Skeletal muscle cell (primary cell): ENCODE results near the gene TP63.

Experiments used
- DNase-seq: peaks from one replicate; pipeline ENCODE4 v3.0.0-alpha.2; 2010; ENCODE audit warnings: low read depth
- H3K4me3 ChIP-seq: 2 replicates; pipeline ENCODE4 v1.5.1; 2011; ENCODE audit warnings: low read depth, mild to moderate bottlenecking, control low read depth, low read length, moderate library complexity

TP63 gene

GRCh38 chr3:189756582-189757078 lies 125.4 kb downstream of the TP63 start:
- DNase-seq: no peak
- no peak overlapping the region for H3K4me3 ChIP-seq

- no peak overlapping the region for H3K4me3 ChIP-seq
- DNase-seq: no peak
These were observed 127.0 kb downstream of the TP63 start for GRCh38 chr3:189758186-189758585.

- no peak overlapping the region for H3K4me3 ChIP-seq
- no peak for DNase-seq
These were observed 135.2 kb downstream of the TP63 start for GRCh38 chr3:189766416-189766815.

GRCh38 chr3:189771842-189772450 lies 140.8 kb downstream of the TP63 start:
- DNase-seq: no peak

GRCh38 chr3:189772584-189772983 lies 141.4 kb downstream of the TP63 start:
- H3K4me3 ChIP-seq: no peak overlapping the region
- no peak for DNase-seq

More at GRCh38 chr3:189771842-189772450, 140.8 kb downstream of the TP63 start:
- no peak overlapping the region for H3K4me3 ChIP-seq

- no peak overlapping the region for H3K4me3 ChIP-seq
- DNase-seq: no peak
These were observed 141.9 kb downstream of the TP63 start for GRCh38 chr3:189773056-189773455.

- no peak overlapping the region for H3K4me3 ChIP-seq
- DNase-seq: no peak
These were observed 145.1 kb downstream of the TP63 start for GRCh38 chr3:189776149-189776824.

- no peak overlapping the region for H3K4me3 ChIP-seq
- no peak for DNase-seq
These were observed 147.3 kb downstream of the TP63 start for GRCh38 chr3:189778340-189778950.

- no peak overlapping the region for H3K4me3 ChIP-seq
- DNase-seq: no peak
These were observed 148.0 kb downstream of the TP63 start for GRCh38 chr3:189779166-189779565.

GRCh38 chr3:189780546-189781270 lies 149.5 kb downstream of the TP63 start:
- no peak for DNase-seq
- H3K4me3 ChIP-seq: no peak overlapping the region

- no peak for DNase-seq
- no peak overlapping the region for H3K4me3 ChIP-seq
These were observed 150.2 kb downstream of the TP63 start for GRCh38 chr3:189781415-189781814.

GRCh38 chr3:189786479-189787064 lies 155.4 kb downstream of the TP63 start:
- no peak for DNase-seq
- no peak overlapping the region for H3K4me3 ChIP-seq

- DNase-seq: no peak
- no peak overlapping the region for H3K4me3 ChIP-seq
These were observed 156.0 kb downstream of the TP63 start for GRCh38 chr3:189787191-189787590.

- DNase-seq: peak; percentile 19
- no peak overlapping the region for H3K4me3 ChIP-seq
These were observed 156.4 kb downstream of the TP63 start for GRCh38 chr3:189787632-189788031.

- H3K4me3 ChIP-seq: no peak overlapping the region
- no peak for DNase-seq
These were observed 158.2 kb downstream of the TP63 start for GRCh38 chr3:189789432-189789831.

- no peak for DNase-seq
- H3K4me3 ChIP-seq: no peak overlapping the region
These were observed 159.5 kb downstream of the TP63 start for GRCh38 chr3:189790658-189791057.

- H3K4me3 ChIP-seq: no peak overlapping the region
- DNase-seq: no peak
These were observed 161.1 kb downstream of the TP63 start for GRCh38 chr3:189792046-189792929.

GRCh38 chr3:189794518-189794917 lies 163.3 kb downstream of the TP63 start:
- no peak overlapping the region for H3K4me3 ChIP-seq
- no peak for DNase-seq
